Coronary artery (tissue), 2 donors: ENCODE results near the gene OR2A25.

Source experiments
- DNase-seq: peaks from one replicate; pipeline ENCODE4 v3.0.0-alpha.2; 2017; ENCODE audit warnings: low spot score
- H3K27ac ChIP-seq, 2 donors: fragments of 200-600 bp; sonication (generic); one replicate each; pipeline ENCODE4 v1.5.1; 2016 to 2019
- H3K4me3 ChIP-seq: fragments of 200-600 bp; sonication (generic); 2 replicates; pipeline ENCODE4 v1.5.1; 2016; ENCODE audit warnings: mild to moderate bottlenecking, moderate library complexity
- TF ChIP-seq, protein P1 (sequence below): fragments of 200-600 bp; sonication (generic); IDR thresholded peaks from one replicate; pipeline ENCODE4 v1.5.1; 2019; ENCODE audit warnings: antibody characterized with exemption

Gene OR2A25, protein sequence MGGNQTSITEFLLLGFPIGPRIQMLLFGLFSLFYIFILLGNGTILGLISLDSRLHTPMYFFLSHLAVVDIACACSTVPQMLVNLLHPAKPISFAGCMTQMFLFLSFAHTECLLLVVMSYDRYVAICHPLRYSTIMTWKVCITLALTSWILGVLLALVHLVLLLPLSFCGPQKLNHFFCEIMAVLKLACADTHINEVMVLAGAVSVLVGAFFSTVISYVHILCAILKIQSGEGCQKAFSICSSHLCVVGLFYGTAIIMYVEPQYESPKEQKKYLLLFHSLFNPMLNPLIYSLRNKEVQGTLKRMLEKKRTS

DNA sequence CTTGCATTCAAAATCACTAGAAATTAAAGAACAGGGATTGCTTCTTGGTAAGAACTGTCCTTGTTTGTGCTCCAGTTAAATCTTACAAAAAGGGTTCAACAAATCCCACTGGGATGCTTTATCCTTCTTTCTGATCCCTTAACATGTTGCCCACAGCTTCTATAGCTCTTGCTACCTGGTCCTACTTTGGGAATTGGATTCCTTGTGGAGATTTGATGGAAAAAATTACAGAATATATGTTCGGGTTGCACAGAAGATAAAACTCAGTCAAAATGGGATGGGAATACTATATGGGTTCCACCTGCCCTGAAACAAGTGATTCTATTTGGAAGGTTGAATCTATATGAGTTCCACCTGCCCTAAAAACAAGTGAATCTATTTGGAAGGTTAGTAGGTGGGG, at the start of gene OR2A25:
OR2A25 (plus strand) TSS at position 301 of the 400 bp plus-strand sequence. CDS start 4,409 bp downstream, outside the sequence.
- no peak within 1 kb of the TSS for H3K4me3 ChIP-seq
- DNase-seq, result no peak
- TF ChIP-seq, protein P1, sequence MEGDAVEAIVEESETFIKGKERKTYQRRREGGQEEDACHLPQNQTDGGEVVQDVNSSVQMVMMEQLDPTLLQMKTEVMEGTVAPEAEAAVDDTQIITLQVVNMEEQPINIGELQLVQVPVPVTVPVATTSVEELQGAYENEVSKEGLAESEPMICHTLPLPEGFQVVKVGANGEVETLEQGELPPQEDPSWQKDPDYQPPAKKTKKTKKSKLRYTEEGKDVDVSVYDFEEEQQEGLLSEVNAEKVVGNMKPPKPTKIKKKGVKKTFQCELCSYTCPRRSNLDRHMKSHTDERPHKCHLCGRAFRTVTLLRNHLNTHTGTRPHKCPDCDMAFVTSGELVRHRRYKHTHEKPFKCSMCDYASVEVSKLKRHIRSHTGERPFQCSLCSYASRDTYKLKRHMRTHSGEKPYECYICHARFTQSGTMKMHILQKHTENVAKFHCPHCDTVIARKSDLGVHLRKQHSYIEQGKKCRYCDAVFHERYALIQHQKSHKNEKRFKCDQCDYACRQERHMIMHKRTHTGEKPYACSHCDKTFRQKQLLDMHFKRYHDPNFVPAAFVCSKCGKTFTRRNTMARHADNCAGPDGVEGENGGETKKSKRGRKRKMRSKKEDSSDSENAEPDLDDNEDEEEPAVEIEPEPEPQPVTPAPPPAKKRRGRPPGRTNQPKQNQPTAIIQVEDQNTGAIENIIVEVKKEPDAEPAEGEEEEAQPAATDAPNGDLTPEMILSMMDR, result no peak
- H3K27ac ChIP-seq, result no peak within 1 kb of the TSS

DNA sequence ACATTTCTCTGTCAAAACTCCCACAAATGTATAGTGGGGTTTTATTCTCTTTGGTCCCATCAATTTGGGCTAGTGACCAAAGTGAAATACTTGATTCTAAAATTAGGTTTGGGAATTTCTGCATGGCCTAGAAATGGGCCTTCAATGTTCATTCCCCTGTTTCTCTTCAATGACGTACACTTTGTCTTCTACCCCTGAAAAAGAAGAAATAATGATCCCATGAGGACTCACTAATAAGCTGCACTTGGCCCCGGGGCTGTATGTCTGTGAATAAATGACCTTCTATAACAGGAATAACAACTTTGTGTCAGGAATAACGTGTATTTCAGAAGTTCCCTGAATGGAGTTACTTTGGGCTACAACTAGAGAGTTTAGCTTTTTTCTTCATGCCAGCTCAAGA, 49.3 kb upstream of the OR2A25 start:
- DNase-seq, result no peak
- no peak overlapping the region for H3K4me3 ChIP-seq
- H3K27ac ChIP-seq, result no peak overlapping the region
- TF ChIP-seq, protein P1, result no peak

DNA sequence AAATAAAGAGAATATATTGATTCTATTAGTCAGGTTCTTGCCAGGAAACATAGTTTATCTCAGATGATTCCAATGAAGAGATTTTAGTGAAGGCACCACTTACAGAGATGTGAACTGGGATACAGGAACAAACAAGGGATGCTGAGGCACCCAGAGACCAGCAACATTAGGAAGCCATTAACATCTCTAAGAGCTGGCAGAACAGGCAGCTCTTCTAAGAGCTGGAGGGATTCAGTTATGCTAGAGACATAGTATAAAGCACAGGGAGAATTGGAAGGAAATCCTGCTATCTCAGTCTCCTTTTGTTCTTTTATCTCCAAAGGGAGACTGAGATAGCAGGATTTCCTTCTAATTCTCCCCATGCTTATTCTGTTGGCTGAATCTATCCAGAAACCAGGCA, 47.4 kb upstream of the OR2A25 start:
- TF ChIP-seq, protein P1, result no peak
- no peak overlapping the region for H3K27ac ChIP-seq
- no peak overlapping the region for H3K4me3 ChIP-seq
- no peak for DNase-seq

DNA sequence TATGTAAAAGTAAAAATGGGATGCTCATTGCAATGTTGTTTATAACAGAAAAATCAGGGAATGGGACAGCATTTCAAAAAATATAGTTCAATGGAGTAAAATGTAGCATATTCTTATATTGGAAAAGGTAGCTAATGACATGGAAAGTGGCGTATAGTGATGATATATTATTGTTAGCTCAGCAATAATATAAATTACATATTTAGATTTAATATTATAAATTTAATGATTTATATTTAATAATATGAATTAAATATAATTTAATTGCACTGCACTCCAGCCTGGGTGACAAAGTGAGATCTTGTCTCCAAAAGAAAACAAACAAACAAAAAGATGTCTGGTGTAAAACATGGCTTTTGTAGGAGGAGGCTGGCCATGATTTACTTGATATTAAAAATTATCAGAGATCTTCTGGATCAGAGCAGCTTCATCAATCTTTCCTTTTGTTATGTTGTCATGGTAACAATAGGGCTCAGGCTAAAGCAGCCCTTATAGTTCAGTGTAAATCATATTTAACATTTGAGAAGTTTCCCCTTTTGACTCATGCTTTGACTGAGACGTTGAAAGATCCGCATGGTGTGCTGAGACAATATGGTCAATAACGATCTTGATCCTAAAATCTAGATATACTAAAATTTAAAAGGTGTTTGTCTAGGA, 46.3 kb upstream of the OR2A25 start:
- no peak overlapping the region for H3K27ac ChIP-seq
- TF ChIP-seq, protein P1, result no peak
- H3K4me3 ChIP-seq, result no peak overlapping the region
- no peak for DNase-seq

DNA sequence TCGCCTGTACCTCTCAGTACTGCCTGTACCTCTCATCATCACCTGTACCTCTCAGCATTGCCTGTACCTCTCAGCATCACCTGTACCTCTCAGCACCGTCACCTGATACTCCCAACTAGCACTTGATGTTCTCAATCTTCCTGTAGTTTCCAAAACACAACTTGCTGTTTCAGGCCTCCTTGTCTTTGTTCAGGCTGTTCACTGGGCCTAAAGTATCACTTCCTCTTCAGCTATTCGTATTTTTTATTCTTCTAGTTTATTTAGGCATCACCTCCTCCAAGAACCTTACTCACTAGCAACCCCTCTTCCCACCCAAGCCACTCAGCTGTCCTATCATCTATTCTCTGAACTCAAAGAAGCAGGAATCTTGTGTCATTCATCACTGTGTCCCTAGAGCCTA, 45.4 kb upstream of the OR2A25 start:
- H3K4me3 ChIP-seq, result no peak overlapping the region
- DNase-seq, result no peak
- H3K27ac ChIP-seq, result no peak overlapping the region
- TF ChIP-seq, protein P1, result no peak

DNA sequence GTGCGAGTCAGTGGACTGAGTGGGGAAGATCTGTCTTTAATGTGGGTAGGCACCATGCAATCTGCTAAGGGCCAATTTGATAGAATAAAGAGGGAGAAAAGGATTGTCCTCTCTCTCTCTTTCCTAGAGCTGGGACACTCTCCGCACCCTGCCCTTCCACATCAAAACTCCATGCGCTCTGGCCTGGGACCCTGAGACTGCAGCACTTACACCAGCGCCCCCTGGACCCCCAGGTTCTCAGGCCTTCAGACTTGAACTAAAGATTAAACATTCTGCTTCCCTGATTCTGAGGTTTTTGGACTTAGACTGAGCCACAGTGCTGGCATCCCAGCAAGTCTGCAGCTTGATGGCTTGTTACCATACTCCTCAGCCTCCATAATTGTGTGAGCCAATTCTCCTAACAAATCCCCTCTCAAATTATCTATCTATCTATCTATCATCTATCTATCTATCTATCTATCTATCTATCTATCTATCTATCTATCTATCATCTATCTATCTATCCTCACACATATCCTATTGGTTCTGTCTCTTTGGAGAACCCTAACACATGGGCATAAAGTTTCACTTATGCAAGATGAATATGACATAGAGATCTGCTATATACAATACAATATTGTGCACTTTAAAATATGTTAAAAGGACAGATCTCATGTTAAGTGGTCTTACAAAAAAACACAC, 43.3 kb upstream of the OR2A25 start:
- H3K27ac ChIP-seq, result no peak overlapping the region
- DNase-seq, result no peak
- no peak overlapping the region for H3K4me3 ChIP-seq
- TF ChIP-seq, protein P1, result no peak
